Posterior cingulate gyrus (tissue), 11 donors: ENCODE measurements around the gene TRAM1L1.
A peak's percentile ranks its signal among the peaks of the same experiment; 100 is the strongest.

ENCODE experiments used
- DNase-seq, 10 donors: peaks; one replicate each; pipeline versions ENCODE4 v3.0.0 to v3.0.0-alpha.2; 2020 to 2021; ENCODE audit warnings: mixed read lengths in 3 of 10
- intact Hi-C: fragments of 100-400 bp; cut with DNase I; formaldehyde crosslinking; loops from one replicate; pipeline ENCODE4 v1.15.1; 2023

The TRAM1L1 gene

DNA sequence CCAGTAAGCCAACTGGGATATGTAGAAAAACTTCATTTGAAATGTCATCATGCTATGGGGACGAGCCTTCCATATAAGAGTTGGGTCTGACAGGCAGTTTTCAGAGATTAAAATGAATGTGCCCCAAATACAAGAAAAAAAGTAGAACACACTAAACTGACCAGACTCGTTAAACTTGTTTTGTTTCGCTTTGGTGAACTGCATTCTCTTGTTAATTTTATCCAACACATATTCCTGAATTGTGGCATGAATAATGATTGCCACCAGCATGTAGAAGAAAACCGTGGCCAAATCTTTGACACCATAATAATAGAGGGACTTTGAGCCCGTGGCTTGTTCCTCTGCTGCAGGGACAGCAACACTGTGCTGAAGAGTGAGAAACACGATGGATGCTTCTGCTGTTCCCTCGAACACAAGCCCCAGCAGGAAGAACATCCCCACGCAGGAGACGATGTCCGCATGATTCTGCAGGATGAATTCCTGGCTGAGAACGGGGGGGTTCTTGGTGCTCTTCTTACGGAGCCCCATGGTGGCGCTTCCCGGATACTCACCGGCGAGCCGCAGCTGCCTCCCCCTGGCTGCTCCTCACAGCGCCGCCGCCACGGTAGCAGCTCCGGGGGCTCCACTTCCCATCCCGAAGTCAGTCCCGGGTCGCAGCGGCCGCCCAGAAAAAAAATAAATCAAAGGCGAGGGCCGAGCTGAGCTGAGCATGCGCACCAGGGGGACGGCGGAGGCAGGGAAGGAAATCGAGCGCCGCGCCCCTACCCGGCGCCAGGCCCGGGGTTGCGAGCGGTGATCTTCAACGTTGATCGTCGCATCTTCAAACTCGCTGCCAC lies at the start of gene TRAM1L1:
TRAM1L1 (minus strand) TSS at position 711 of the 836 bp plus-strand sequence; CDS start at position 528, 183 bp downstream.
- intact Hi-C loops = no loop called here
- DNase-seq = peak; percentile 64 to 96 (median 76)

GRCh38 chr4:117134386-117134785 lies 49.0 kb upstream of the TRAM1L1 start:
- intact Hi-C loops = loop anchor here (1.0 to 10.0 kb wide), 4 partner anchors 426 to 1130 kb away; partner anchors contain the start of gene NDST3
- peak in 5 of 10 donors; percentile 16 to 52 (median 31) for DNase-seq

DNA sequence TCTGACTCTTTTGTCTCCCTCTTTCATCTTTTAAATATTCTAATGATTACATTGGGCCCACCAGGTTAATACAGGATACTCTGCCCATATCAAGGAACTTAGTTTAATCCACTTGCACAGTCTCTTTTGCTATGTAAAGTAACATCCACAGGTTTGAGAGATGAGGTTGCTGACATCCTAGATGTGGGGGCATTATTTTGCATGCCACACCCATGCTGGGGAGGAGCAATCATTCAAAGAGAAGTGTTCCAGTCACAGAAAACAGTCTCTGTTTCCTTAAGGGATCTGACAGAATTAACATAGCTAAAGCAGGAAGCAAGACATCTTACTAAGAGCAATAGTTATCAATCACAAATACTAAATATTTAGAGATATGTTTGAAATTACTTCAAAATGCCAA lies 11.5 kb upstream of the TRAM1L1 start:
- intact Hi-C loops = no loop called here
- DNase-seq = no peak

DNA sequence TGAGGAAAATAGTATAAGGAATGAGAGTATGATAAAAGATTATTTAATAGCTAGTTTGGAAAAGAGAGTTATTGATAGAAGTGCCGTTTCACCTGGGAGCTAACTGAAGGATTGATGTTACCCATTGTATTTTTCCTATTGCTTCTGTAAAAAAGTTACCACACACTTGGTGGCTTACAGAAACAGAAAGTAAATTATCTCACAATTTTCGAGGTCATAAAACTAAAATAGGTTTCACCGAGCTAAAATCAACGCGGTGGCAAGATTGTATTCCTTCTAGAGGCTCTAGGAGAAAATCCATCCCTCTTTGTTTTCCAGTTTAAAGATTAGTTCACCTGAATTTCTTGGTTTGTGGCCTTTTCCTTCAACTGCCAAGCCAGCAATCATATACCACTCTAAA lies 11.1 kb upstream of the TRAM1L1 start:
- intact Hi-C loops = no loop called here
- DNase-seq = no peak

GRCh38 chr4:117093571-117093970 lies 8.2 kb upstream of the TRAM1L1 start:
- intact Hi-C loops = no loop called here
- DNase-seq = no peak

DNA sequence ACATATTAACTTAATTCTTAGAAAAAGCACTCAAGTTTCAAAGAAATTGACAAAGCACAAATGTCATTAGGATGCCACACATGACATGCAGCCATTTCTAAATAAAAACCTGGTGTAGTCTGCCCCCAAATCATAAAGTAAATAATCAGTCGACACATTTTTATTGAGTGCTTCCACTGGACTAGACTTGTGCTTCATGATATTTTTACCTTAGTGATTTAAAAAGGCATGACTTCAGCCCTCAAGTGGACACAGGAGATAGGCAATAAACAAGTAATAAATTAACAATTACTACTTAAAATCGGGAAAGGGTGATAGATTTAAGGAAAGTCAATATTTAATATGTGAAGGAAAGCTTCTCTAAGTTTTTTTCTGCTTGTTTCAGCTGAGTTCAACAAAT lies 7.6 kb downstream of the TRAM1L1 start:
- no peak for DNase-seq
- intact Hi-C loops = no loop called here

GRCh38 chr4:117068120-117068519 lies 17.3 kb downstream of the TRAM1L1 start:
- intact Hi-C loops = no loop called here
- no peak for DNase-seq

DNA sequence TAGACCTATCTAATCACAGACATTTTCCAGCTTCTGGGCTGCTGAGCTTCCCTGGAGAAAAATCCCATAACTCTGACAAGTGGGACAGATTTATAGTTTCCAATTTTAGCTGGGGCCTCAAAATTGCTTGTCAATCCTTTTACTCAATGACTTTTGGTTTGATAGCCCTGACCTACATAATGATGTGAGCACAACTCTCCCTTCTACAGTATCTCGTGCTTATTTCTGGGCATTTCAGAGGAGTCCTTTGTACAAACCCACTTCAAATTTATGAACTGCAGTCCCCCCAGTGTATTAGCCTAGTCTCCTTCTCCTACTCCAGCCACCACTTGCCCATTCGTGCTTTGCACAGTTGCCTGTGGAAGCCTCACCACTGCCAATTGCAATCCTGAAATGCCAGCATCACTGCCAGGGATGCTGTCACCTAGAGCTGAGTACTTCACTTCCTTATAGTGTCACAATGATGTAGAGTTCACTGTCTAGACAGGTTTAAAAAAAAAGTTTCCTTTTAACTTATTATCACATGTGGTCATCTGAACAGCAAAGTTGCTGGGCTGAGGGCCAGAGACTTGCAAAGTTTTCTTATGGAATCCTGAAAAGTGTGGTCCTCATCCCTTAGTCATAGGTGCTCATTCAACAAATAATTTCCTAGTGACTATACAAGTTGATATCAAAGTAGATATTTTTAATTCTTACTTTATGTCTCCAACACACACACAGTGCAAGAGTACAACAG lies 21.2 kb downstream of the TRAM1L1 start:
- DNase-seq = no peak
- intact Hi-C loops = no loop called here

- intact Hi-C loops = no loop called here
- DNase-seq = no peak
These were observed 42.4 kb downstream of the TRAM1L1 start for GRCh38 chr4:117042962-117043361.
